ENCODE measurements around the gene TTYH1. TPM values are rescaled to one million over a fixed set of nuclear protein-coding genes. Genes with fewer than 3 reads are reported as not detected.

Gene TTYH1
- total and polyA plus RNA-seq, 2 of the 4 experiments (the other 2 are of a cell fraction): not detected

DNA sequence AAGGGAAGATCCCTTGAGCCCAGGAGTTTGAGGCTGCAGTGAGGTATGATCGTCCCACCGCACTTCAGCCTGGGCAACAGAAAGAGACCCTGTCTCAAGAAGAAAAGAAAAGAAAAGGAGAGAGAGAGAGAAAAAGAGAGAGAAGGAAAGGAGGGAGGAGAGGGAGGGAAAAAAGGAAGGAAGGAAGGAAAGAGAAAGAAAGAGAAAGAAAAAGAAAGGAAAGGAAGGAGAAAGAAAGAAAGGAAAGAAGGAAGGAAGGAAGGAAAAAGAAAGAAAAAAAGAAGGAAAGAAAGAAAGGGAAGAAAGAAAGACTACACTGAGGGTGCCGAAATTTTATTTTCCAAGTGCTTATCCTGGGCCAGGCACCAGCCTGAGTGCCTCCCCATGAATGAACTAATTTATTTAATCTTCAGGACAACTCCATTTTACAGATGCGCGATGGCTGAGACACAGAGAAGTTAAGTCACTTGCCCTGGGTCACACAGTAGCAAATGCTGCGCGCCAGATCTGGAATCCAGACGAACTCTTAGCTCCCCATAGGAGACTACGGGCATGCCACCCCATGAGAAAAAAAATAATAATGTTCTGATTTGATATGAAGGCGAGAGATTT lies 55.1 kb downstream of the TTYH1 start:
- Histone ChIP-seq H2AK9ac (replicated peaks; ENCODE audit: low read depth, low read length, poor library complexity) (no peak overlapping the region), H3K4me2 (ENCODE audit: low read depth, low read length) (no peak overlapping the region; the same call in 1 of the 2 replicates), H3K23ac (ENCODE audit: low read depth, low read length) (no peak overlapping the region; the same call in 1 of the 2 replicates), H3K36me3 (ENCODE audit: control insufficient read depth, insufficient read depth, low read length) (peaks cover 2% of the 10 kb centered on the region; the same call in 1 of the 2 replicates), H3K14ac (replicated peaks; ENCODE audit: low read depth, low read length) (no peak overlapping the region), H2BK5ac (ENCODE audit: low read depth, low read length, poor library complexity, severe bottlenecking) (no peak overlapping the region), H2BK15ac (ENCODE audit: low read depth, low read length) (no peak overlapping the region), H2BK120ac (ENCODE audit: low read depth, low read length) (no peak overlapping the region), H2AFZ (replicated peaks; ENCODE audit: low read length, poor library complexity) (no peak overlapping the region), H4K91ac (ENCODE audit: insufficient read depth, low read depth, low read length) (no peak overlapping the region), H2BK20ac (ENCODE audit: low read depth, low read length) (no peak overlapping the region), H3K9me3 (ENCODE audit: control insufficient read depth, insufficient read depth, low read length) (no peaks in the 10 kb centered on the region), H3K4me1 (ENCODE audit: control insufficient read depth, insufficient read depth, low read length) (peaks cover 12% of the 10 kb centered on the region), H3K56ac (ENCODE audit: extremely low read depth, insufficient read depth, low read length) (no peak overlapping the region), H3K27ac (ENCODE audit: insufficient read depth, low read length) (no peak overlapping the region), H4K5ac (ENCODE audit: low read depth, low read length) (no peak overlapping the region), H4K8ac (ENCODE audit: low read depth in 2 of 2, low read length in 2 of 2) (no peak overlapping the region), H3K4ac (ENCODE audit: low read depth, low read length) (no peak overlapping the region), H3K27me3 (ENCODE audit: control insufficient read depth, insufficient read depth, low read length) (no peaks in the 10 kb centered on the region), H4K20me1 (ENCODE audit: insufficient read depth, low read length) (no peaks in the 10 kb centered on the region), H3K18ac (ENCODE audit: low read depth, low read length) (no peak overlapping the region), H3K4me3 (ENCODE audit: insufficient read depth, low read depth, low read length) (no peak overlapping the region), H3K9ac (ENCODE audit: low read depth, low read length) (no peak overlapping the region), H2AK5ac (ENCODE audit: low read depth, low read length) (no peak overlapping the region), H3K9me1 (ENCODE audit: insufficient read depth, low read length) (peaks cover 4% of the 10 kb centered on the region; the same call in 1 of the 2 replicates), H3K79me1 (ENCODE audit: low read depth in 1 of 2, low read length in 2 of 2) (peaks cover 0 to 7% of the 10 kb centered on the region in 2 experiments; a peak in 1 of 4 replicates)
- DNase-seq (no peak), ATAC-seq (ENCODE audit: low read depth) (no peak)
- in situ Hi-C loops (cut with MboI; ENCODE audit: low sequenced_read_pairs) (loop anchor here (25.0 kb wide), 4 partner anchors 358 to 1667 kb away; partner anchors contain the start of genes NAT14, NDUFA3, OSCAR and PRPF31), intact Hi-C loops (cut with micrococcal nuclease) (loop anchor here (10.0 kb wide), 1 partner anchor 594 kb away; the partner anchor contains the start of gene RDH13), dilution Hi-C loops (cut with HindIII; ENCODE audit: low sequenced_read_pairs, unreplicated experiment) (no loop called here)
- TF ChIP-seq, protein P1, sequence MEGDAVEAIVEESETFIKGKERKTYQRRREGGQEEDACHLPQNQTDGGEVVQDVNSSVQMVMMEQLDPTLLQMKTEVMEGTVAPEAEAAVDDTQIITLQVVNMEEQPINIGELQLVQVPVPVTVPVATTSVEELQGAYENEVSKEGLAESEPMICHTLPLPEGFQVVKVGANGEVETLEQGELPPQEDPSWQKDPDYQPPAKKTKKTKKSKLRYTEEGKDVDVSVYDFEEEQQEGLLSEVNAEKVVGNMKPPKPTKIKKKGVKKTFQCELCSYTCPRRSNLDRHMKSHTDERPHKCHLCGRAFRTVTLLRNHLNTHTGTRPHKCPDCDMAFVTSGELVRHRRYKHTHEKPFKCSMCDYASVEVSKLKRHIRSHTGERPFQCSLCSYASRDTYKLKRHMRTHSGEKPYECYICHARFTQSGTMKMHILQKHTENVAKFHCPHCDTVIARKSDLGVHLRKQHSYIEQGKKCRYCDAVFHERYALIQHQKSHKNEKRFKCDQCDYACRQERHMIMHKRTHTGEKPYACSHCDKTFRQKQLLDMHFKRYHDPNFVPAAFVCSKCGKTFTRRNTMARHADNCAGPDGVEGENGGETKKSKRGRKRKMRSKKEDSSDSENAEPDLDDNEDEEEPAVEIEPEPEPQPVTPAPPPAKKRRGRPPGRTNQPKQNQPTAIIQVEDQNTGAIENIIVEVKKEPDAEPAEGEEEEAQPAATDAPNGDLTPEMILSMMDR (conservative IDR thresholded peaks at IDR 0.05; ENCODE audit: low read depth, low read length): no peak
- no peak for TF ChIP-seq RCOR1 (IDR thresholded peaks at IDR 0.05; ENCODE audit: insufficient replicate concordance, low read length)
- TF ChIP-seq POLR2A (IDR thresholded peaks at IDR 0.05; ENCODE audit: low read depth, low read length): no peak
- no peak for TF ChIP-seq BHLHE40 (IDR thresholded peaks at IDR 0.05; ENCODE audit: low read depth, low read length)
- no peak for TF ChIP-seq CHD1 (IDR thresholded peaks at IDR 0.05; ENCODE audit: low read depth, low read length)
- TF ChIP-seq, protein P2, sequence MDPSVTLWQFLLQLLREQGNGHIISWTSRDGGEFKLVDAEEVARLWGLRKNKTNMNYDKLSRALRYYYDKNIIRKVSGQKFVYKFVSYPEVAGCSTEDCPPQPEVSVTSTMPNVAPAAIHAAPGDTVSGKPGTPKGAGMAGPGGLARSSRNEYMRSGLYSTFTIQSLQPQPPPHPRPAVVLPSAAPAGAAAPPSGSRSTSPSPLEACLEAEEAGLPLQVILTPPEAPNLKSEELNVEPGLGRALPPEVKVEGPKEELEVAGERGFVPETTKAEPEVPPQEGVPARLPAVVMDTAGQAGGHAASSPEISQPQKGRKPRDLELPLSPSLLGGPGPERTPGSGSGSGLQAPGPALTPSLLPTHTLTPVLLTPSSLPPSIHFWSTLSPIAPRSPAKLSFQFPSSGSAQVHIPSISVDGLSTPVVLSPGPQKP (IDR thresholded peaks at IDR 0.05; ENCODE audit: borderline replicate concordance, low read depth, low read length): no peak
- TF ChIP-seq, protein P3, sequence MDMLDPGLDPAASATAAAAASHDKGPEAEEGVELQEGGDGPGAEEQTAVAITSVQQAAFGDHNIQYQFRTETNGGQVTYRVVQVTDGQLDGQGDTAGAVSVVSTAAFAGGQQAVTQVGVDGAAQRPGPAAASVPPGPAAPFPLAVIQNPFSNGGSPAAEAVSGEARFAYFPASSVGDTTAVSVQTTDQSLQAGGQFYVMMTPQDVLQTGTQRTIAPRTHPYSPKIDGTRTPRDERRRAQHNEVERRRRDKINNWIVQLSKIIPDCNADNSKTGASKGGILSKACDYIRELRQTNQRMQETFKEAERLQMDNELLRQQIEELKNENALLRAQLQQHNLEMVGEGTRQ (IDR thresholded peaks at IDR 0.05; ENCODE audit: low read depth, low read length): no peak
- no peak for TF ChIP-seq SMC3 (IDR thresholded peaks at IDR 0.05; ENCODE audit: low read depth, low read length)
- no peak for TF ChIP-seq CEBPB (IDR thresholded peaks at IDR 0.05; ENCODE audit: low read depth, low read length)
- no peak for TF ChIP-seq RAD21 (IDR thresholded peaks at IDR 0.05; ENCODE audit: low read length)
- TF ChIP-seq NFE2L2 (IDR thresholded peaks at IDR 0.05; ENCODE audit: low read depth, low read length): no peak
- TF ChIP-seq MXI1 (IDR thresholded peaks at IDR 0.05; ENCODE audit: borderline replicate concordance, low read depth, low read length): no peak
- TF ChIP-seq MAZ (IDR thresholded peaks at IDR 0.05; ENCODE audit: borderline replicate concordance, low read depth, low read length): no peak
- no peak for TF ChIP-seq FOS (IDR thresholded peaks at IDR 0.05; ENCODE audit: low read depth, low read length)
- no peak for TF ChIP-seq RFX5 (IDR thresholded peaks at IDR 0.05; ENCODE audit: low read depth, low read length)
- TF ChIP-seq MAFK (IDR thresholded peaks at IDR 0.05; ENCODE audit: low read depth, low read length): no peak
- no CpG with 5 or more reads among the region's 10 CpGs for WGBS, 2 experiments (ENCODE audit: extremely low coverage in 2 of 2, insufficient read length in 1 of 2)
- ChIA-PET POLR2A (ENCODE audit: unreplicated experiment) (no interaction called here), CTCF (no interaction called here)
- BruUV-seq (replicated peaks): no TSS peak

Measured in IMR-90 (cell line).